WTC11 (cell line): ENCODE data around the gene TMCC2. TPM values are rescaled to one million over a fixed set of nuclear protein-coding genes. Genes with fewer than 3 reads are reported as not detected.

Experiments used
- ATAC-seq: fragments of 200-7000 bp; cut with Tn5 transposase; 2 replicates; pipeline ENCODE4 v1.10.0; 2021; ENCODE audit warnings: mild to moderate bottlenecking, moderate library complexity
- CTCF ChIA-PET: fragments of 300-600 bp; sonication (Branson Sonifier 250); formaldehyde crosslinking; loops from one replicate; lab custom pipeline; 2021; ENCODE audit warnings: antibody characterized with exemption; lab: Charles Lee
- POLR2A ChIA-PET: fragments of 350-600 bp; sonication (Branson Sonifier 250); formaldehyde crosslinking; loops from one replicate; lab custom pipeline; 2021; ENCODE audit warnings: antibody characterized with exemption; lab: Charles Lee
- DNase-seq: peaks from one replicate; pipeline ENCODE4 v3.0.0; 2021; ENCODE audit warnings: low spot score
- H3K27ac Mint-ChIP-seq: 2 replicates; pipeline ENCODE4 v1.8.0; 2021; ENCODE audit warnings: mixed read lengths
- H3K27me3 Mint-ChIP-seq: 2 replicates; pipeline ENCODE4 v1.8.0; 2021; ENCODE audit warnings: low read depth, mild to moderate bottlenecking, moderate library complexity, mixed read lengths
- H3K36me3 Mint-ChIP-seq: 2 replicates; pipeline ENCODE4 v1.8.0; 2021; ENCODE audit warnings: mixed read lengths
- H3K4me1 Mint-ChIP-seq: 2 replicates; pipeline ENCODE4 v1.8.0; 2022; ENCODE audit warnings: mixed read lengths
- H3K4me3 Mint-ChIP-seq: 2 replicates; pipeline ENCODE4 v1.8.0; 2021; ENCODE audit warnings: mild to moderate bottlenecking, moderate library complexity, mixed read lengths
- H3K9me3 Mint-ChIP-seq: 2 replicates; pipeline ENCODE4 v1.8.0; 2021; ENCODE audit warnings: mixed read lengths
- ESRRA ChIP-seq: sonication (generic); formaldehyde crosslinking; IDR thresholded peaks from 2 replicates; pipeline ENCODE4 v1.8.1; 2022; ENCODE audit warnings: mild to moderate bottlenecking, missing genetic modification reagents, borderline replicate concordance
- FOXP1 ChIP-seq: sonication (generic); formaldehyde crosslinking; IDR thresholded peaks from 2 replicates; pipeline ENCODE4 v1.8.0; 2022; ENCODE audit warnings: missing genetic modification reagents, mild to moderate bottlenecking, moderate library complexity, borderline replicate concordance
- GABPB1 ChIP-seq: sonication (generic); formaldehyde crosslinking; IDR thresholded peaks from 2 replicates; pipeline ENCODE4 v1.8.1; 2023; ENCODE audit warnings: mild to moderate bottlenecking, missing genetic modification reagents
- IRF2 ChIP-seq: sonication (generic); formaldehyde crosslinking; IDR thresholded peaks from 2 replicates; pipeline ENCODE4 v1.8.0; 2022; ENCODE audit warnings: low read depth, missing genetic modification reagents, borderline replicate concordance
- JUN ChIP-seq: sonication (generic); formaldehyde crosslinking; IDR thresholded peaks from 2 replicates; pipeline ENCODE4 v1.8.0; 2023; ENCODE audit warnings: mild to moderate bottlenecking, missing genetic modification reagents
- NR1H2 ChIP-seq: sonication (generic); formaldehyde crosslinking; IDR thresholded peaks from 2 replicates; pipeline ENCODE4 v1.9.0; 2021; ENCODE audit warnings: mild to moderate bottlenecking, moderate library complexity, missing genetic modification reagents
- NR2C2 ChIP-seq: sonication (generic); formaldehyde crosslinking; IDR thresholded peaks from 2 replicates; pipeline ENCODE4 v1.8.0; 2022; ENCODE audit warnings: mild to moderate bottlenecking, missing genetic modification reagents
- PRRX2 ChIP-seq: fragments of 250-450 bp; sonication (Bioruptor Pico); IDR thresholded peaks from 2 replicates; pipeline ENCODE4 v1.8.0; 2021; ENCODE audit warnings: mild to moderate bottlenecking
- SMAD3 ChIP-seq: sonication (generic); formaldehyde crosslinking; IDR thresholded peaks from 2 replicates; pipeline ENCODE4 v1.8.0; 2022; ENCODE audit warnings: missing genetic modification reagents, mild to moderate bottlenecking, borderline replicate concordance
- SMAD4 ChIP-seq: sonication (generic); formaldehyde crosslinking; IDR thresholded peaks from 2 replicates; pipeline ENCODE4 v1.8.0; 2022; ENCODE audit warnings: mild to moderate bottlenecking, missing genetic modification reagents
- ZNF232 ChIP-seq: sonication (generic); formaldehyde crosslinking; IDR thresholded peaks from 2 replicates; pipeline ENCODE4 v1.8.0; 2022; ENCODE audit warnings: mild to moderate bottlenecking, missing genetic modification reagents
- ZNF263 ChIP-seq: sonication (generic); formaldehyde crosslinking; IDR thresholded peaks from 2 replicates; pipeline ENCODE4 v1.8.1; 2022; ENCODE audit warnings: low read depth, mild to moderate bottlenecking, moderate library complexity, missing genetic modification reagents
- ZNF416 ChIP-seq: fragments of 250-450 bp; sonication (Bioruptor Pico); IDR thresholded peaks from 2 replicates; pipeline ENCODE4 v1.9.0; 2021; ENCODE audit warnings: mild to moderate bottlenecking, inconsistent platforms
- ZNF423 ChIP-seq: fragments of 250-450 bp; sonication (Bioruptor Pico); IDR thresholded peaks from 2 replicates; pipeline ENCODE4 v2.1.2; 2022; ENCODE audit warnings: mild to moderate bottlenecking, moderate library complexity
- total RNA-seq: library from RNA; stranded (reverse); gene quantifications from 3 replicates; pipeline ENCODE4 v1.2.3, GENCODE V29; 2021
- TF ChIP-seq, protein P1 (sequence below): sonication (generic); formaldehyde crosslinking; IDR thresholded peaks from 2 replicates; pipeline ENCODE4 v1.8.1; 2023; ENCODE audit warnings: mild to moderate bottlenecking, missing genetic modification reagents
- TF ChIP-seq, protein P2 (sequence below): sonication (generic); formaldehyde crosslinking; IDR thresholded peaks from 2 replicates; pipeline ENCODE4 v1.8.0; 2022; ENCODE audit warnings: missing genetic modification reagents
- TF ChIP-seq, protein P3 (sequence below): sonication (generic); formaldehyde crosslinking; conservative IDR thresholded peaks from 2 replicates; pipeline ENCODE4 v1.8.1; 2023; ENCODE audit warnings: mild to moderate bottlenecking, low read depth, missing genetic modification reagents, moderate library complexity
- TF ChIP-seq, protein P4 (sequence below): fragments of 250-450 bp; sonication (Bioruptor Pico); IDR thresholded peaks from 2 replicates; pipeline ENCODE4 v1.9.0; 2021; ENCODE audit warnings: moderate library complexity, mild to moderate bottlenecking, inconsistent platforms, borderline replicate concordance
- TF ChIP-seq, protein P5 (sequence below): sonication (generic); formaldehyde crosslinking; IDR thresholded peaks from 2 replicates; pipeline ENCODE4 v1.8.0; 2023; ENCODE audit warnings: missing genetic modification reagents
- TF ChIP-seq, protein P6 (sequence below): sonication (generic); formaldehyde crosslinking; IDR thresholded peaks from 2 replicates; pipeline ENCODE4 v1.8.0; 2022; ENCODE audit warnings: mild to moderate bottlenecking, missing genetic modification reagents

TMCC2 gene
- total RNA-seq, 1 experiment from 2014 or later = 9.5 TPM

GRCh38 chr1:205258719-205259118 lies 31.0 kb downstream of the TMCC2 start:
- no peaks in the 10 kb centered on the region for H3K36me3 Mint-ChIP-seq
- H3K4me1 Mint-ChIP-seq = peaks cover 32% of the 10 kb centered on the region
- H3K27ac Mint-ChIP-seq = no peak overlapping the region
- ATAC-seq = no peak
- CTCF ChIA-PET = interaction anchor here (1.0 to 6.7 kb wide), 12 partner anchors 12 to 333 kb away, joined by 3 to 166 read pairs (median 4); partner anchors contain the start of gene TMCC2
- H3K4me3 Mint-ChIP-seq = no peak overlapping the region
- H3K9me3 Mint-ChIP-seq = no peaks in the 10 kb centered on the region
- no peak for DNase-seq
- TF ChIP-seq, protein P1, sequence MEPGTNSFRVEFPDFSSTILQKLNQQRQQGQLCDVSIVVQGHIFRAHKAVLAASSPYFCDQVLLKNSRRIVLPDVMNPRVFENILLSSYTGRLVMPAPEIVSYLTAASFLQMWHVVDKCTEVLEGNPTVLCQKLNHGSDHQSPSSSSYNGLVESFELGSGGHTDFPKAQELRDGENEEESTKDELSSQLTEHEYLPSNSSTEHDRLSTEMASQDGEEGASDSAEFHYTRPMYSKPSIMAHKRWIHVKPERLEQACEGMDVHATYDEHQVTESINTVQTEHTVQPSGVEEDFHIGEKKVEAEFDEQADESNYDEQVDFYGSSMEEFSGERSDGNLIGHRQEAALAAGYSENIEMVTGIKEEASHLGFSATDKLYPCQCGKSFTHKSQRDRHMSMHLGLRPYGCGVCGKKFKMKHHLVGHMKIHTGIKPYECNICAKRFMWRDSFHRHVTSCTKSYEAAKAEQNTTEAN (CRISPR knock-in tag) = no peak
- no peak for TF ChIP-seq NR1H2
- TF ChIP-seq SMAD4 (CRISPR knock-in tag) = no peak
- TF ChIP-seq, protein P2, sequence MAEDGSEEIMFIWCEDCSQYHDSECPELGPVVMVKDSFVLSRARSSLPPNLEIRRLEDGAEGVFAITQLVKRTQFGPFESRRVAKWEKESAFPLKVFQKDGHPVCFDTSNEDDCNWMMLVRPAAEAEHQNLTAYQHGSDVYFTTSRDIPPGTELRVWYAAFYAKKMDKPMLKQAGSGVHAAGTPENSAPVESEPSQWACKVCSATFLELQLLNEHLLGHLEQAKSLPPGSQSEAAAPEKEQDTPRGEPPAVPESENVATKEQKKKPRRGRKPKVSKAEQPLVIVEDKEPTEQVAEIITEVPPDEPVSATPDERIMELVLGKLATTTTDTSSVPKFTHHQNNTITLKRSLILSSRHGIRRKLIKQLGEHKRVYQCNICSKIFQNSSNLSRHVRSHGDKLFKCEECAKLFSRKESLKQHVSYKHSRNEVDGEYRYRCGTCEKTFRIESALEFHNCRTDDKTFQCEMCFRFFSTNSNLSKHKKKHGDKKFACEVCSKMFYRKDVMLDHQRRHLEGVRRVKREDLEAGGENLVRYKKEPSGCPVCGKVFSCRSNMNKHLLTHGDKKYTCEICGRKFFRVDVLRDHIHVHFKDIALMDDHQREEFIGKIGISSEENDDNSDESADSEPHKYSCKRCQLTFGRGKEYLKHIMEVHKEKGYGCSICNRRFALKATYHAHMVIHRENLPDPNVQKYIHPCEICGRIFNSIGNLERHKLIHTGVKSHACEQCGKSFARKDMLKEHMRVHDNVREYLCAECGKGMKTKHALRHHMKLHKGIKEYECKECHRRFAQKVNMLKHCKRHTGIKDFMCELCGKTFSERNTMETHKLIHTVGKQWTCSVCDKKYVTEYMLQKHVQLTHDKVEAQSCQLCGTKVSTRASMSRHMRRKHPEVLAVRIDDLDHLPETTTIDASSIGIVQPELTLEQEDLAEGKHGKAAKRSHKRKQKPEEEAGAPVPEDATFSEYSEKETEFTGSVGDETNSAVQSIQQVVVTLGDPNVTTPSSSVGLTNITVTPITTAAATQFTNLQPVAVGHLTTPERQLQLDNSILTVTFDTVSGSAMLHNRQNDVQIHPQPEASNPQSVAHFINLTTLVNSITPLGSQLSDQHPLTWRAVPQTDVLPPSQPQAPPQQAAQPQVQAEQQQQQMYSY = no peak
- TF ChIP-seq, protein P3, sequence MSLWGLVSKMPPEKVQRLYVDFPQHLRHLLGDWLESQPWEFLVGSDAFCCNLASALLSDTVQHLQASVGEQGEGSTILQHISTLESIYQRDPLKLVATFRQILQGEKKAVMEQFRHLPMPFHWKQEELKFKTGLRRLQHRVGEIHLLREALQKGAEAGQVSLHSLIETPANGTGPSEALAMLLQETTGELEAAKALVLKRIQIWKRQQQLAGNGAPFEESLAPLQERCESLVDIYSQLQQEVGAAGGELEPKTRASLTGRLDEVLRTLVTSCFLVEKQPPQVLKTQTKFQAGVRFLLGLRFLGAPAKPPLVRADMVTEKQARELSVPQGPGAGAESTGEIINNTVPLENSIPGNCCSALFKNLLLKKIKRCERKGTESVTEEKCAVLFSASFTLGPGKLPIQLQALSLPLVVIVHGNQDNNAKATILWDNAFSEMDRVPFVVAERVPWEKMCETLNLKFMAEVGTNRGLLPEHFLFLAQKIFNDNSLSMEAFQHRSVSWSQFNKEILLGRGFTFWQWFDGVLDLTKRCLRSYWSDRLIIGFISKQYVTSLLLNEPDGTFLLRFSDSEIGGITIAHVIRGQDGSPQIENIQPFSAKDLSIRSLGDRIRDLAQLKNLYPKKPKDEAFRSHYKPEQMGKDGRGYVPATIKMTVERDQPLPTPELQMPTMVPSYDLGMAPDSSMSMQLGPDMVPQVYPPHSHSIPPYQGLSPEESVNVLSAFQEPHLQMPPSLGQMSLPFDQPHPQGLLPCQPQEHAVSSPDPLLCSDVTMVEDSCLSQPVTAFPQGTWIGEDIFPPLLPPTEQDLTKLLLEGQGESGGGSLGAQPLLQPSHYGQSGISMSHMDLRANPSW (CRISPR knock-in tag) = no peak
- TF ChIP-seq IRF2 (CRISPR knock-in tag) = no peak
- TF ChIP-seq NR2C2 (CRISPR knock-in tag) = no peak
- TF ChIP-seq FOXP1 (CRISPR knock-in tag) = no peak
- no peak for TF ChIP-seq PRRX2 (CRISPR knock-in tag)
- TF ChIP-seq ESRRA (CRISPR knock-in tag) = no peak
- TF ChIP-seq ZNF423 (CRISPR knock-in tag) = no peak
- TF ChIP-seq ZNF263 (CRISPR knock-in tag) = no peak
- TF ChIP-seq SMAD3 = no peak
- TF ChIP-seq ZNF416 (CRISPR knock-in tag) = no peak
- TF ChIP-seq JUN (CRISPR knock-in tag) = no peak
- TF ChIP-seq GABPB1 (CRISPR knock-in tag) = no peak
- TF ChIP-seq, protein P4, sequence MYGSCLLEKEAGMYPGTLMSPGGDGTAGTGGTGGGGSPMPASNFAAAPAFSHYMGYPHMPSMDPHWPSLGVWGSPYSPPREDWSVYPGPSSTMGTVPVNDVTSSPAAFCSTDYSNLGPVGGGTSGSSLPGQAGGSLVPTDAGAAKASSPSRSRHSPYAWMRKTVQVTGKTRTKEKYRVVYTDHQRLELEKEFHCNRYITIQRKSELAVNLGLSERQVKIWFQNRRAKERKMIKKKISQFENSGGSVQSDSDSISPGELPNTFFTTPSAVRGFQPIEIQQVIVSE (CRISPR knock-in tag) = no peak
- TF ChIP-seq ZNF232 (CRISPR knock-in tag) = no peak
- TF ChIP-seq, protein P5, sequence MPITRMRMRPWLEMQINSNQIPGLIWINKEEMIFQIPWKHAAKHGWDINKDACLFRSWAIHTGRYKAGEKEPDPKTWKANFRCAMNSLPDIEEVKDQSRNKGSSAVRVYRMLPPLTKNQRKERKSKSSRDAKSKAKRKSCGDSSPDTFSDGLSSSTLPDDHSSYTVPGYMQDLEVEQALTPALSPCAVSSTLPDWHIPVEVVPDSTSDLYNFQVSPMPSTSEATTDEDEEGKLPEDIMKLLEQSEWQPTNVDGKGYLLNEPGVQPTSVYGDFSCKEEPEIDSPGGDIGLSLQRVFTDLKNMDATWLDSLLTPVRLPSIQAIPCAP = no peak
- TF ChIP-seq, protein P6, sequence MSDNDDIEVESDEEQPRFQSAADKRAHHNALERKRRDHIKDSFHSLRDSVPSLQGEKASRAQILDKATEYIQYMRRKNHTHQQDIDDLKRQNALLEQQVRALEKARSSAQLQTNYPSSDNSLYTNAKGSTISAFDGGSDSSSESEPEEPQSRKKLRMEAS (CRISPR knock-in tag) = no peak
- TF ChIP-seq, all 79 proteins: peak for 0
- POLR2A ChIA-PET = interaction anchor here (1.1 to 2.0 kb wide), 2 partner anchors 31 to 54 kb away, joined by 5 to 6 read pairs; partner anchors contain the start of gene TMCC2
- H3K27me3 Mint-ChIP-seq = no peaks in the 10 kb centered on the region
